MM.1S (cell line): ENCODE measurements around the gene RAB27B.

ENCODE experiments used
- DNase-seq: peaks from one replicate; pipeline ENCODE4 v3.0.0-alpha.2; 2015
- H2AFZ ChIP-seq: fragments of 300-600 bp; sonication (generic); 2 replicates; pipeline ENCODE4 v1.6.0; 2016; ENCODE audit warnings: antibody characterized with exemption, low read length
- H3F3A ChIP-seq: fragments of 300-600 bp; sonication (generic); 2 replicates; pipeline ENCODE4 v1.6.1; 2016; ENCODE audit warnings: mild to moderate bottlenecking, antibody characterized with exemption, low read length, moderate library complexity, mixed read lengths; ENCODE audit not compliant: insufficient read depth
- H3K27ac ChIP-seq: fragments of 300-600 bp; sonication (generic); 2 replicates; pipeline ENCODE4 v1.5.1; 2016; ENCODE audit warnings: mild to moderate bottlenecking, low read length
- H3K27me3 ChIP-seq: fragments of 300-600 bp; sonication (generic); replicated peaks from 2 replicates; pipeline ENCODE4 v1.6.0; 2016; ENCODE audit warnings: low read length; ENCODE audit not compliant: insufficient read depth
- H3K36me3 ChIP-seq: fragments of 300-600 bp; sonication (generic); replicated peaks from 2 replicates; pipeline ENCODE4 v1.6.1; 2016; ENCODE audit warnings: mild to moderate bottlenecking, low read length, mixed read lengths; ENCODE audit not compliant: insufficient read depth
- H3K4me1 ChIP-seq: fragments of 300-600 bp; sonication (generic); 2 replicates; pipeline ENCODE4 v1.6.1; 2016; ENCODE audit warnings: low read length, mixed read lengths
- H3K4me2 ChIP-seq: fragments of 300-600 bp; sonication (generic); 2 replicates; pipeline ENCODE4 v1.6.0; 2016; ENCODE audit warnings: low read depth, low read length
- H3K4me3 ChIP-seq: fragments of 300-600 bp; sonication (generic); 2 replicates; pipeline ENCODE4 v1.5.1; 2016; ENCODE audit warnings: low read length, mixed read lengths
- H3K79me2 ChIP-seq: fragments of 300-600 bp; sonication (generic); 2 replicates; pipeline ENCODE4 v1.6.1; 2016; ENCODE audit warnings: mixed run types, low read length, mixed read lengths
- H3K9ac ChIP-seq: fragments of 300-600 bp; sonication (generic); 2 replicates; pipeline ENCODE4 v1.6.1; 2016; ENCODE audit warnings: low read length, mixed read lengths
- H3K9me2 ChIP-seq: fragments of 300-600 bp; sonication (generic); replicated peaks from 2 replicates; pipeline ENCODE4 v1.6.1; 2016; ENCODE audit warnings: mild to moderate bottlenecking, low read length, mixed read lengths; ENCODE audit not compliant: insufficient read depth
- H3K9me3 ChIP-seq: fragments of 300-600 bp; sonication (generic); replicated peaks from 2 replicates; pipeline ENCODE4 v1.6.1; 2016; ENCODE audit warnings: mild to moderate bottlenecking, low read length, mixed read lengths; ENCODE audit not compliant: insufficient read depth
- H4K20me1 ChIP-seq: fragments of 300-600 bp; sonication (generic); 2 replicates; pipeline ENCODE4 v1.6.1; 2016; ENCODE audit warnings: mild to moderate bottlenecking, low read length, moderate library complexity, mixed read lengths; ENCODE audit not compliant: insufficient read depth
- EZH2 ChIP-seq: fragments of 300-600 bp; sonication (generic); optimal IDR thresholded peaks from 2 replicates; pipeline ENCODE3; 2017; ENCODE audit warnings: low read depth, mild to moderate bottlenecking, antibody characterized with exemption, low read length, mixed read lengths
- EZH2phosphoT487 ChIP-seq: fragments of 300-600 bp; sonication (generic); IDR thresholded peaks from 2 replicates; pipeline ENCODE4 v1.6.1; 2018; ENCODE audit warnings: antibody characterized with exemption, low read length
- TF ChIP-seq, protein P1 (sequence below): fragments of 300-600 bp; sonication (generic); IDR thresholded peaks from 2 replicates; pipeline ENCODE4 v1.5.1; 2016; ENCODE audit warnings: antibody characterized with exemption, low read length, mixed read lengths

RAB27B gene

GRCh38 chr18:54845787-54846186 is 17.5 kb downstream of the RAB27B start:
- Histone ChIP-seq H3F3A (no peaks in the 10 kb centered on the region), H3K4me1 (no peaks in the 10 kb centered on the region), H2AFZ (no peak overlapping the region), H3K4me3 (no peak overlapping the region), H3K79me2 (no peaks in the 10 kb centered on the region), H4K20me1 (no peaks in the 10 kb centered on the region), H3K4me2 (no peak overlapping the region), H3K9me3 (no peaks in the 10 kb centered on the region), H3K36me3 (no peaks in the 10 kb centered on the region), H3K27me3 (no peaks in the 10 kb centered on the region), H3K9me2 (no peaks in the 10 kb centered on the region), H3K27ac (no peak overlapping the region), H3K9ac (no peak overlapping the region)
- TF ChIP-seq EZH2 (no peak), EZH2phosphoT487 (no peak)
- TF ChIP-seq, protein P1, sequence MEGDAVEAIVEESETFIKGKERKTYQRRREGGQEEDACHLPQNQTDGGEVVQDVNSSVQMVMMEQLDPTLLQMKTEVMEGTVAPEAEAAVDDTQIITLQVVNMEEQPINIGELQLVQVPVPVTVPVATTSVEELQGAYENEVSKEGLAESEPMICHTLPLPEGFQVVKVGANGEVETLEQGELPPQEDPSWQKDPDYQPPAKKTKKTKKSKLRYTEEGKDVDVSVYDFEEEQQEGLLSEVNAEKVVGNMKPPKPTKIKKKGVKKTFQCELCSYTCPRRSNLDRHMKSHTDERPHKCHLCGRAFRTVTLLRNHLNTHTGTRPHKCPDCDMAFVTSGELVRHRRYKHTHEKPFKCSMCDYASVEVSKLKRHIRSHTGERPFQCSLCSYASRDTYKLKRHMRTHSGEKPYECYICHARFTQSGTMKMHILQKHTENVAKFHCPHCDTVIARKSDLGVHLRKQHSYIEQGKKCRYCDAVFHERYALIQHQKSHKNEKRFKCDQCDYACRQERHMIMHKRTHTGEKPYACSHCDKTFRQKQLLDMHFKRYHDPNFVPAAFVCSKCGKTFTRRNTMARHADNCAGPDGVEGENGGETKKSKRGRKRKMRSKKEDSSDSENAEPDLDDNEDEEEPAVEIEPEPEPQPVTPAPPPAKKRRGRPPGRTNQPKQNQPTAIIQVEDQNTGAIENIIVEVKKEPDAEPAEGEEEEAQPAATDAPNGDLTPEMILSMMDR = no peak
- DNase-seq = no peak

GRCh38 chr18:54848121-54848520 is 19.8 kb downstream of the RAB27B start:
- H3K4me2 ChIP-seq = no peak overlapping the region
- no peaks in the 10 kb centered on the region for H3F3A ChIP-seq
- 0 out of 2 replicates have a peak overlapping the region, but pooled peaks have one; percentile 16 for H2AFZ ChIP-seq
- no peaks in the 10 kb centered on the region for H3K9me3 ChIP-seq
- TF ChIP-seq, protein P1 = no peak
- TF ChIP-seq EZH2phosphoT487 (no peak), EZH2 (no peak)
- DNase-seq = no peak
- H4K20me1 ChIP-seq = no peaks in the 10 kb centered on the region
- no peaks in the 10 kb centered on the region for H3K4me1 ChIP-seq
- H3K36me3 ChIP-seq = no peaks in the 10 kb centered on the region
- H3K9ac ChIP-seq = no peak overlapping the region
- no peaks in the 10 kb centered on the region for H3K27me3 ChIP-seq
- no peaks in the 10 kb centered on the region for H3K79me2 ChIP-seq
- H3K9me2 ChIP-seq = no peaks in the 10 kb centered on the region
- no peak overlapping the region for H3K4me3 ChIP-seq
- H3K27ac ChIP-seq = no peak overlapping the region

DNA sequence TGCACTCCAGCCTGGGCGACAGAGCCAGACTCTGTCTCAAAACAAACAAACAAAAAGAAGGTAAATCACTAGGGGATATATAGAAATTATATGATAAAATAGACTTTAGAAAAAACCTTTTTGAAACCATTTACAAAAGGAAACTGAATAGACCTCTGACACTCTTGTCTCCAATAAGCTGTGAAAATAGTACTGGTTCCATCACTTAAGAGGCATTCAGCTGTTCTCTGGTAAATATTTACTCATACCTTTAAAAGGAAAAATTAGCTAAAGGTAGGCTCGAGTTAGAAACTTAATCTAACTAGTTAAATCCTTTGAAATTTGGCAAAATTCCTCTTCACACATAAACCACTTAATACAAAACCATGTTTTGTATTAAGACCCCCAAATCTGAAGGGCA is 21.4 kb downstream of the RAB27B start:
- Histone ChIP-seq H3F3A (no peaks in the 10 kb centered on the region), H3K4me3 (no peak overlapping the region), H3K9me2 (no peaks in the 10 kb centered on the region), H3K4me2 (no peak overlapping the region), H3K4me1 (no peaks in the 10 kb centered on the region), H3K9ac (no peak overlapping the region), H3K27me3 (no peaks in the 10 kb centered on the region), H3K9me3 (no peaks in the 10 kb centered on the region), H2AFZ (no peak overlapping the region), H3K36me3 (no peaks in the 10 kb centered on the region), H3K27ac (no peak overlapping the region), H4K20me1 (no peaks in the 10 kb centered on the region), H3K79me2 (no peaks in the 10 kb centered on the region)
- TF ChIP-seq EZH2 (no peak), EZH2phosphoT487 (no peak)
- TF ChIP-seq, protein P1 = no peak
- no peak for DNase-seq

DNA sequence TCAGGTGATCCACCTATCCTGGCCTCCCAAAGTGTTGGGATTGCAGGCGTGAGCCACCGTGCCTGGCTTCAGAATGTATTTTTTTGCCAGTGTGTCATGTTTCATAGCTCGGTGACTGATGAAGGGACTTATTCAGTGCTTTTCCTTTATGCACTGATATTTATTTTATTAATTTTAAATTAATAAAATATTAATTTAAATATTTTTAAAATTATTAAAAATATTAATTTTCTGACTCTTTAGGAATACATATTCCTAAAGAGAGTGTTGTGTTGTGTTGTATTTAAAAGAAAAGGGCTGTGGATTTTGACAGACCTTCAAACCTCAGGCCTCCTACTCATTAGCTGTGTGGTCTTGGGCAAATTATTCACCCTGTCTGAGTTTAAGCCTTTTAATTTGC is 22.3 kb downstream of the RAB27B start:
- Histone ChIP-seq H3K9me3 (no peaks in the 10 kb centered on the region), H3K27me3 (no peaks in the 10 kb centered on the region), H3K4me1 (no peaks in the 10 kb centered on the region), H3K9me2 (no peaks in the 10 kb centered on the region), H3F3A (no peaks in the 10 kb centered on the region), H3K9ac (no peak overlapping the region), H3K79me2 (no peaks in the 10 kb centered on the region), H3K27ac (no peak overlapping the region), H4K20me1 (no peaks in the 10 kb centered on the region), H3K4me2 (no peak overlapping the region), H3K4me3 (no peak overlapping the region), H3K36me3 (no peaks in the 10 kb centered on the region), H2AFZ (no peak overlapping the region)
- DNase-seq = no peak
- no peak for TF ChIP-seq EZH2phosphoT487
- TF ChIP-seq, protein P1 = no peak
- TF ChIP-seq EZH2 = no peak
